Urothelium cell line (cell line): ENCODE measurements around the gene TMEM14C.

ENCODE experiments used
- DNase-seq: peaks from one replicate; pipeline ENCODE4 v3.0.0; 2011; ENCODE audit warnings: low spot score, mixed read lengths
- FAIRE-seq: peaks from 2 replicates; lab custom pipeline; 2011; peaks lifted over from hg19 to GRCh38; lab: Jason Lieb, UNC

TMEM14C gene

DNA sequence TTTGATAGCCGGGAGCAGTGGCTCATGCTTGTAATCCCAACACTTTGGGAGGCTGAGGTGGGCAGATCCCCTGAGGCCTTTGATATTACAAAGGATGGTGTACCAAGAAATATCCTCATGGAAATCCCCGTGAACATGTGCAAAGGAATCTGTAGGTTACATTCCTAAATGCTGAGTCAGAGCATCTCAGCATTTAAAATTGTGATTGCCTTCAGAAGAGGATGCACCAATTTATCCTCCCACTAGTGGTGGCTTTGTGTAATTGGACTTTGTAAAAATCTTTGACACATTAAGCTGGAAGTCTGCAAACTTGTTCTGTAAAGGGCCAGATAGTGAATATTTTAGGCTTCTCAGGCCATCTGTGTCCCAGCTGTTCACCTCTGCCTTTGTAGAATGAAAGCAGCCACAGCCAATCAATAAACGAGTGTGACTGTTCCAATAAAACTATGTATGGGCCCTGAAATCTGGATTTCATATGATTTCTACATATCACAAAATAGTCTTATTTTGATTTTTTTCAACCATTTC is 36.5 kb downstream of the TMEM14C start:
- peak; percentile 56 for DNase-seq
- FAIRE-seq = no peak

DNA sequence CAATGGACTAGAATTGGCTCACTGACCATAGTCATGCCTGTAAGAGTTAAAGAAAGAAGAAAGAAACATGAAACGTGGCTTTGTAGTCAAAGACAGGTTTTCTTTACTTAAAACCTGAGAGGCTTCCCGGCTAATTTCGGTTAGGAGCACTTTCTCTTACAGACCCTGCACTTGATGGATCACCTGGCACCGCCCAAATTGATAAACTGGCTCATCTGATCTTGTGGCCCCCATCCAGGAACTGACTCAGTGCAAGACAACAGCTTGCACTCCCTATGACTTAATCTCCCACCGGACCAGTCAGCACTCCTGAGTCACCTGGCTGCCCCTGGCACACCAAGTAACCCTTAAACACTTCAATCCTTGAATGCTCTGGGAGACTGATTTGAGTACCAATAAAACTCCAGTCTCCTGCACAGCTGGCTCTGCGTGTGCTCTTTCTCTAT is 37.0 kb downstream of the TMEM14C start:
- FAIRE-seq = no peak
- DNase-seq = peak; percentile 78

DNA sequence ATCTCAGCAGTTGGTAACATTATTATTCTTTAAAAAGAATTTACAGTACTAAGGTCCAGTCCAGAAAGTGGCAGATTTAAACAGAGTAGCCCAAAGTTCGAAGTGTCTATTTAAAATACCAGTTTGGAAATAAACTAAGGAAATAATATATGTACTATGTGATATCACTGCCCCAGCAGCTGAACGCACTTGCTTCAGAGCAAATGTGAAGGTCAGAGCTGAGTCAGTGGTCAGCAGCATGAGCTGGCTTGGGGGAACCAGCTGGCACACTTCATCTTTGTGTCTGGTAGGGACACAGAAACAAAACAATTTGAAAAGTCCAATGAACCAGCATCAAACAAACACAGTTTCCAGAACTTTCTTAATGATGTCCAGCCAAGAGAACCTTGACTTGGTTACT is 40.1 kb downstream of the TMEM14C start:
- no peak for FAIRE-seq
- DNase-seq = no peak

DNA sequence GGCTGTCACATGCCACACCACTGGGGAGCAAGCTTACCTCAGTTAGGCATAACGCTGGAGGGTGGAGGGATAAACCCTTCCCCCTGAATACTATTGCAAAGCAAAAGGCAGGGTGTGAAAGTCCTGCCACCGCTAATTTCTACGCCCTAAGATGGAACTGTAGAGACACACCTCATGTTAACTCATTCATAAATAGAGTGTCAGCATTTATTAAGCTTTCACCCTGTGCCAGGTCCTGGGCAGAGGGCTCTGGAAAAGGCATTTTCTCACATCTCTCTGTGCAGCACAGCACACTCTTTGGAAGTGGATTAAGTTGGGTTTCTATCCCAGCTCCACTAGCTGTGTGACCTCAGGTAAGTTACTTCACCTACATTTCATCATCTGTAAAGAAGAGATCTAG is 46.5 kb downstream of the TMEM14C start:
- FAIRE-seq (no peak), DNase-seq (no peak)

- no peak for DNase-seq
- FAIRE-seq = no peak
Measured at GRCh38 chr6:10771371-10771894, 48.6 kb downstream of the TMEM14C start.

DNA sequence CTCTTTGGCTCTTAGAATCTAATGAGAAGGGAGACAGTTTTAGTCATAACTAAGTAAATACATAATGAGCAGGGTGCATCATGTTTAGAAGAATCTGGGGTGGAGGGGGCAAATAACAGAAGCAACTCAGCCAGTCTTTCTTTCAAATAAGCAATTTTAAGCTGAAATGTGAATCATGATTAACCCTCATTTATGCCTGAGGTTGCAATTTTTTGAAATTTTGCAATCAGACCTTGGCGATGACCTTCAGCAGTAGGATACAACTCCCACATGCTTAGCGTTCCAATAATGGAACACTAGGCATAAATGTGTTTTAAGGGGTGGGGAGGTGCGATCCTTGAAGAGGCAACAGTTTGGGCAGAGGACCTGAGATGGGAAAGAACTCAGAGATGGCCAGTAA is 55.4 kb downstream of the TMEM14C start:
- FAIRE-seq (no peak), DNase-seq (no peak)

DNA sequence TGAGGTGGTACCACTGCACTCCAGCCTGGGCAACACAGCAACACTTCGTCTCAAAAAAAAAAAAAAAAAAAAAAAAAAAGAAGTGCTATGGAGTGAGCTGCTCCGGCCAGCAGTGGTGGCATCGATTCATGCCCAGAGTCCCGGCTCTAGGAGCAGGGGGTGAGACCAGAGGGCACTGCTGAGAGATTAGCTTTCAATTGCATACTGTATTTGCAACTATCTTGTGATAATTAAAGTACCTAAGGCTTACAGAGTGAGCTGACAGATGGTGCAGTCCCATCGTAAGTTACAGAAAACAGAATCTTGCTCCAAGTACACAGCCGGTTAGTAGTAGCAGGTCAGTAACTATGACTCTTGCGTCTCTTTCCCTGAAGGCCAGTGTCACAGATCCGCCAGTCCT is 56.2 kb downstream of the TMEM14C start:
- DNase-seq = no peak
- FAIRE-seq = no peak
